GM12801 (cell line): ENCODE results near the gene CCDC30.

Experiments
- TF ChIP-seq, protein P1 (sequence below): IDR thresholded peaks from one replicate; pipeline ENCODE4 v1.5.1; 2011; ENCODE audit warnings: control low read depth; ENCODE audit not compliant: insufficient read length; ENCODE audit errors: extremely low read depth

The CCDC30 gene

DNA sequence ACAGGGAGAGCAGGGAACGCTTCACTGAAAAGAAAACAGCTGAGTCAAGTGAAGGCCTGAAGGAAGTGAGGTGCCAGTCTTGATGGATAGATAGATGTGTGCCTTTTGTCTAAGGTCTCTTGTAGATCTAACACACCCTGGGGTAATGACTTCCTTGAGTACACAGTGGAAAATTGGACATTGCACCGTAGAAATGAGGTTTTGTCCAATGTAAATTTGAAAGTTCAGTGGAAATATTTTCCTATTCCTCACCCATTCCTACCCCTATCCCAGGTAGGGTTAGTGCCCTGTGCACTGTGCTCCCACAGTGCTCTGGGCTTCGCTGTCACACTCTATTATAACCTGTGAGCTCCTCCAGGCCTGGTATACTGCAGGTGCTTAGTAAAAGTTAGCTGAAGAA, 31.6 kb upstream of the CCDC30 start:
- TF ChIP-seq, protein P1, sequence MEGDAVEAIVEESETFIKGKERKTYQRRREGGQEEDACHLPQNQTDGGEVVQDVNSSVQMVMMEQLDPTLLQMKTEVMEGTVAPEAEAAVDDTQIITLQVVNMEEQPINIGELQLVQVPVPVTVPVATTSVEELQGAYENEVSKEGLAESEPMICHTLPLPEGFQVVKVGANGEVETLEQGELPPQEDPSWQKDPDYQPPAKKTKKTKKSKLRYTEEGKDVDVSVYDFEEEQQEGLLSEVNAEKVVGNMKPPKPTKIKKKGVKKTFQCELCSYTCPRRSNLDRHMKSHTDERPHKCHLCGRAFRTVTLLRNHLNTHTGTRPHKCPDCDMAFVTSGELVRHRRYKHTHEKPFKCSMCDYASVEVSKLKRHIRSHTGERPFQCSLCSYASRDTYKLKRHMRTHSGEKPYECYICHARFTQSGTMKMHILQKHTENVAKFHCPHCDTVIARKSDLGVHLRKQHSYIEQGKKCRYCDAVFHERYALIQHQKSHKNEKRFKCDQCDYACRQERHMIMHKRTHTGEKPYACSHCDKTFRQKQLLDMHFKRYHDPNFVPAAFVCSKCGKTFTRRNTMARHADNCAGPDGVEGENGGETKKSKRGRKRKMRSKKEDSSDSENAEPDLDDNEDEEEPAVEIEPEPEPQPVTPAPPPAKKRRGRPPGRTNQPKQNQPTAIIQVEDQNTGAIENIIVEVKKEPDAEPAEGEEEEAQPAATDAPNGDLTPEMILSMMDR: no peak

DNA sequence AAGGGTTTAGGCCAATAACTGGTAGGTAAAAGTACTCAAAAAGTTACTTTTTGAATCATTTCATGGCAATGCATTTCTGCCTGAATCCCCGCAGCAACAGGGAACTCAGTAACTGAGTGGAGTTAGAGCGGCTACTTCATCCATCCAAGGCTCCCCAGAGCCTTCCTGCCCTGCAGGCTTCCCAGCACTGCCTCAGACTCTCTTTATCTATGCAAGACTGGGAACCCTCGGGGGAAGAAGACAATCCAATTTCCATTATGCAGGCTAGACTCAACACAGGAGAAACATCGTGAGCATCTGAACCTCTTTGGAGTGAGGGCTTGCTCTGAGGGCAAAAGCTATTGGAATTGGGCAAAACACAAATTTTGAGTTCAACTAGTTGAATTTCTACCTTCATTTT, 30.4 kb upstream of the CCDC30 start:
- TF ChIP-seq, protein P1: no peak

DNA sequence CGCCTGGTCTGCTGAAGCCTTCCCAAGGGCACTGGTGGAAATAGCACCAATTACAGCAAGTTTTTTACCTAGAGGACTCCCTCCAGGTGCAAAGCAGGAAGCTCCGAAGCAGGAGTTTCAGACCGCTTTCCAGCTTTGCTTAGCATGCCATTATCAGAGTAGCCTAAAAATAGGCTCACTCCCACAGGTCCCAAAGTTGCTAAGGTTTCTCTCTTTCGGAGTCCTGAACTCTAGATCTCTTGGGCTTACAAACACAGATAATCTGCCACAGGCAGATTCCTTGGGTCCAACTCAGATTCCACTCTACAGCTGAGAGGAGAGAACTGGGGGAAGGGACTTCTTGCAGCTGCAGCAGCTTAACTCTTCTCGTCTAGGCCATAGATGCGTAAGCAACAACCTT, 29.7 kb upstream of the CCDC30 start:
- TF ChIP-seq, protein P1: no peak

DNA sequence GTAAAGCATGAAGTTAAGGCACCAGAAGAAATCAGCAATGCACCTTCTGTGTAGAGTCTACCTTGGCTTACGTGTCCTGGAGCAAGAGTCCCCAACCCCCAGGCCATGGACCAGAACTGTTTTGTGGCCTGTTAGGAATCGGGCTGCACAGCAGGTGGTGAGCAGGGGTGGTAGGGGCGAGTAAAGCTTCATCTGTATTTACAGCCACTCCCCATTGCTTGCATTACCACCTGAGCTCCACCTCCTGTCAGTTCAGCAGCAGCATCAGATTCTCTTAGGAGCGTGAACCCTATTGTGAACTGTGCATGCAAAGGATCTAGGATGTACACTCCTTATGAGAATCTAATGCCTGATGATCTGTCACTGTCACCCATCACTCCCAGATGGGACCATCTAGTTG, 28.7 kb upstream of the CCDC30 start:
- TF ChIP-seq, protein P1: no peak

DNA sequence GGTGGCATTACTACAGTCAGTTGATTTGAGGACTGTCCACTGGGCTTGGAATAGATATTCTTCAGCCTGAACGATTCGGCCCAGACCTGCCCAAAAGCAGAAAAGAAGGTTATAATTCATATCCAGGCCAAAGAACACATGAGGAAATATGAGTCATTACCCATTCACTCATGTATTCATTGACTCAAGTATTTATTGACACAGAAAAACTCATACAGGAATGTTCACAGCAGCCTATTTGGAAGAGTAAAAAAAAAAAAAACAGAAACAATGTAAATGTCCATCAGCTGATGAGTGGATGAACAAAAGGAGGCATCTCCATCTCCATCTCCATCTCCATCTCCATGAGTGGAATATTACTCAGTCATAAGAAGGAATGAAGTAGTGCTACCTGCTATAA, 23.1 kb upstream of the CCDC30 start:
- TF ChIP-seq, protein P1: no peak

DNA sequence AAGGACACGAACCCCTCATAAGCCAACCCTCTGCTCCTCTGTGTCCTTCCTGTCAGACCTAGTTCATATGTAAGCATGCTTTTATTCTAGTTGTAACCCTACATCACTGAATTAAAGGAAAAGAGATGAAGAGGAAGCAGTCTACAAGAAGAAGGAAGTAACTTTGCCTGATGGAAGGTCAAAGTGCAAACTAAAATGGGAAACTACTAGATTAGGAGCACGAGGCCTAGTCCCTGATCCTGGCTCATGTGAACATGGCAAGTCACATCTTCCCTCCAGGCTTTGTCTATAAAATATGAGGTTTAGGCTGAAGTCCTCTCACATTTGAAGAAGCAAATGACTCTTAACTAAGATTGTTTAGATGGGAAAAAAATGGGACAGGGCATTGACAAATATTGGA, 20.4 kb upstream of the CCDC30 start:
- TF ChIP-seq, protein P1: no peak

DNA sequence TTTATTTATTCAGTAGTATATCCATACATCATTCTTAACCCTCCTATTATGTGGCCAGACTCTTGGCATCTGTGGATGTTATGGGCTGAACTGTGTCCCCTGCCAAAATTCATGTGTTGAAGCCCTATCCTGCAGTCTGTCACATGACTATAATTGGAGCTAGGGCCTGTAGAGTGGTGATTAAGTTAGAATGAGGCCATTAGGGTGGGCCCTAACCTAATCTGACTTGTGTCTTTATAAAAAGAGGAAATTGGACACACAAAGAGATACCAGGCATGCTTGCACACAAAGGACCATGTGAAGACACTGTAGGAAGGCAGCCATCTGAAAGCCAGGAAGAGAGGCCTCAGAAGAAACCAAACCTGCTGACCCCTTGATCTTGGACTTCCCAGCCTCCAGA, 13.8 kb upstream of the CCDC30 start:
- TF ChIP-seq, protein P1: no peak

DNA sequence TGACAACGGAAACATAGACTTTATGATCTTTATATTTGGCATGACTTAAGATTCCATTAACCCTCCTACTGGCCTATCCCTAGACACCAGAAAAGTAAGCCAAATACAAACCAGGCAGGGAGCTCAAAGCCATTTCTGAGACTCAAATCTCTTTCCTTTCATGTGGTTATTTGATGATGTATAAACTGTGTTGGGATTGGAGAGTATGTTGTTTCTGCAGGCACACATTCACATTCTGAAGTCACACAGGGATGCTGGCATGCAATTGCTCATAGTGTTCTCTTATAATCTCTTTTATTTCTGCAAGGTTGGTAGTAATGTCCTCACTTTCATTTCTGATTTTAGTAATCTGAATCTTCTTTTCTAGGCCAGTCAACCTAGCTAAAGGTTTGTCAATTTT, 13.0 kb upstream of the CCDC30 start:
- TF ChIP-seq, protein P1: no peak
